ENCODE data around the gene MIB2.

DNA sequence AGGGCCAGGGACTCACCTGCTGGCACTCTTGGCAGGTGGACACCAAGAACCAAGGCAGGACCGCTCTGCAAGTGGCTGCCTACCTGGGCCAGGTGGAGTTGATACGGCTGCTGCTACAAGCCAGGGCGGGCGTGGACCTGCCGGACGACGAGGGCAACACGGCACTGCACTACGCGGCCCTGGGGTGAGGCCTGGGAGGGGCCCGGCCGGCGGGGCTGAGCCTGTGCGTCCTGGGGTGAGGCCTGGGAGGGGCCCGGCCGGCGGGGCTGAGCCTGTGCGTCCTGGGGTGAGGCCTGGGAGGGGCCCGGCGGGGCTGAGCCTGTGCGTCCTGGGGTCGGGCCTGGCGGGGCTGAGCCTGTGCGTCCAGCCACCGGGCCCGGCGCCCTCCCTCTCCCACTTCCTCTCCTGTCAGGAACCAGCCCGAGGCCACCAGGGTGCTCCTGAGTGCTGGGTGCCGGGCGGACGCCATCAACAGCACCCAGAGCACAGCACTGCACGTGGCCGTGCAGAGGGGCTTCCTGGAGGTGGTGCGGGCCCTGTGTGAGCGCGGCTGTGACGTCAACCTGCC, 12.0 kb downstream of the MIB2 start:
- TF ChIP-seq, protein P1, sequence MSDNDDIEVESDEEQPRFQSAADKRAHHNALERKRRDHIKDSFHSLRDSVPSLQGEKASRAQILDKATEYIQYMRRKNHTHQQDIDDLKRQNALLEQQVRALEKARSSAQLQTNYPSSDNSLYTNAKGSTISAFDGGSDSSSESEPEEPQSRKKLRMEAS (IDR thresholded peaks at IDR 0.05; ENCODE audit: low read depth) = no peak
- no peak for TF ChIP-seq RAD21 (IDR thresholded peaks at IDR 0.05; ENCODE audit: low read length)
- no peak for TF ChIP-seq POLR2AphosphoS5 (IDR thresholded peaks at IDR 0.05; ENCODE audit: low read depth, low read length)
- TF ChIP-seq JUND (IDR thresholded peaks at IDR 0.05) = no peak
- TF ChIP-seq RCOR1 (IDR thresholded peaks at IDR 0.05; ENCODE audit: low read length) = no peak
- TF ChIP-seq, protein P2, sequence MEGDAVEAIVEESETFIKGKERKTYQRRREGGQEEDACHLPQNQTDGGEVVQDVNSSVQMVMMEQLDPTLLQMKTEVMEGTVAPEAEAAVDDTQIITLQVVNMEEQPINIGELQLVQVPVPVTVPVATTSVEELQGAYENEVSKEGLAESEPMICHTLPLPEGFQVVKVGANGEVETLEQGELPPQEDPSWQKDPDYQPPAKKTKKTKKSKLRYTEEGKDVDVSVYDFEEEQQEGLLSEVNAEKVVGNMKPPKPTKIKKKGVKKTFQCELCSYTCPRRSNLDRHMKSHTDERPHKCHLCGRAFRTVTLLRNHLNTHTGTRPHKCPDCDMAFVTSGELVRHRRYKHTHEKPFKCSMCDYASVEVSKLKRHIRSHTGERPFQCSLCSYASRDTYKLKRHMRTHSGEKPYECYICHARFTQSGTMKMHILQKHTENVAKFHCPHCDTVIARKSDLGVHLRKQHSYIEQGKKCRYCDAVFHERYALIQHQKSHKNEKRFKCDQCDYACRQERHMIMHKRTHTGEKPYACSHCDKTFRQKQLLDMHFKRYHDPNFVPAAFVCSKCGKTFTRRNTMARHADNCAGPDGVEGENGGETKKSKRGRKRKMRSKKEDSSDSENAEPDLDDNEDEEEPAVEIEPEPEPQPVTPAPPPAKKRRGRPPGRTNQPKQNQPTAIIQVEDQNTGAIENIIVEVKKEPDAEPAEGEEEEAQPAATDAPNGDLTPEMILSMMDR (IDR thresholded peaks at IDR 0.05) = no peak
- no peak for TF ChIP-seq SMC3 (IDR thresholded peaks at IDR 0.05; ENCODE audit: low read depth, low read length)
- no peak for TF ChIP-seq FOSL2 (IDR thresholded peaks at IDR 0.05; ENCODE audit: borderline replicate concordance, low read depth)
- TF ChIP-seq EP300 (IDR thresholded peaks at IDR 0.05; ENCODE audit: borderline replicate concordance in 1 of 2, low read depth in 1 of 2, low read length in 1 of 2) = no peak
- TF ChIP-seq, protein P3, sequence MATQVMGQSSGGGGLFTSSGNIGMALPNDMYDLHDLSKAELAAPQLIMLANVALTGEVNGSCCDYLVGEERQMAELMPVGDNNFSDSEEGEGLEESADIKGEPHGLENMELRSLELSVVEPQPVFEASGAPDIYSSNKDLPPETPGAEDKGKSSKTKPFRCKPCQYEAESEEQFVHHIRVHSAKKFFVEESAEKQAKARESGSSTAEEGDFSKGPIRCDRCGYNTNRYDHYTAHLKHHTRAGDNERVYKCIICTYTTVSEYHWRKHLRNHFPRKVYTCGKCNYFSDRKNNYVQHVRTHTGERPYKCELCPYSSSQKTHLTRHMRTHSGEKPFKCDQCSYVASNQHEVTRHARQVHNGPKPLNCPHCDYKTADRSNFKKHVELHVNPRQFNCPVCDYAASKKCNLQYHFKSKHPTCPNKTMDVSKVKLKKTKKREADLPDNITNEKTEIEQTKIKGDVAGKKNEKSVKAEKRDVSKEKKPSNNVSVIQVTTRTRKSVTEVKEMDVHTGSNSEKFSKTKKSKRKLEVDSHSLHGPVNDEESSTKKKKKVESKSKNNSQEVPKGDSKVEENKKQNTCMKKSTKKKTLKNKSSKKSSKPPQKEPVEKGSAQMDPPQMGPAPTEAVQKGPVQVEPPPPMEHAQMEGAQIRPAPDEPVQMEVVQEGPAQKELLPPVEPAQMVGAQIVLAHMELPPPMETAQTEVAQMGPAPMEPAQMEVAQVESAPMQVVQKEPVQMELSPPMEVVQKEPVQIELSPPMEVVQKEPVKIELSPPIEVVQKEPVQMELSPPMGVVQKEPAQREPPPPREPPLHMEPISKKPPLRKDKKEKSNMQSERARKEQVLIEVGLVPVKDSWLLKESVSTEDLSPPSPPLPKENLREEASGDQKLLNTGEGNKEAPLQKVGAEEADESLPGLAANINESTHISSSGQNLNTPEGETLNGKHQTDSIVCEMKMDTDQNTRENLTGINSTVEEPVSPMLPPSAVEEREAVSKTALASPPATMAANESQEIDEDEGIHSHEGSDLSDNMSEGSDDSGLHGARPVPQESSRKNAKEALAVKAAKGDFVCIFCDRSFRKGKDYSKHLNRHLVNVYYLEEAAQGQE (IDR thresholded peaks at IDR 0.05; ENCODE audit: low read depth, low read length) = no peak

Data from SK-N-SH (cell line).